Measurements from ENCODE around the gene STUB1. TPM values are rescaled to one million over a fixed set of nuclear protein-coding genes. Genes with fewer than 3 reads are reported as not detected.

STUB1 gene
- total RNA-seq, 6 experiments from 2014 or later = 128 to 161 (median 141) TPM

GRCh38 chr16:705431-706188 lies 25.4 kb downstream of the STUB1 start, which contains the start of gene FBXL16:
Gene FBXL16 (minus strand): TSS chr16:705801. CDS start chr16:697405, 8,396 bp downstream.
- H3K4me3 Mint-ChIP-seq = no peak within 1 kb of the TSS
- H3K36me3 Mint-ChIP-seq (ENCODE audit: low read depth) = no peaks in the 10 kb centered on the region
- TF ChIP-seq CTCF (IDR thresholded peaks at IDR 0.05) = no peak
- H3K4me1 Mint-ChIP-seq (ENCODE audit: low read depth) = peaks cover 5% of the 10 kb centered on the region; the same call in 1 of the 2 replicates
- H3K9me3 Mint-ChIP-seq = no peaks in the 10 kb centered on the region
- H3K27ac Mint-ChIP-seq = no peak within 1 kb of the TSS
- H3K27me3 Mint-ChIP-seq (ENCODE audit: insufficient read depth) = peaks cover 38% of the 10 kb centered on the region
- no peak for DNase-seq

DNA sequence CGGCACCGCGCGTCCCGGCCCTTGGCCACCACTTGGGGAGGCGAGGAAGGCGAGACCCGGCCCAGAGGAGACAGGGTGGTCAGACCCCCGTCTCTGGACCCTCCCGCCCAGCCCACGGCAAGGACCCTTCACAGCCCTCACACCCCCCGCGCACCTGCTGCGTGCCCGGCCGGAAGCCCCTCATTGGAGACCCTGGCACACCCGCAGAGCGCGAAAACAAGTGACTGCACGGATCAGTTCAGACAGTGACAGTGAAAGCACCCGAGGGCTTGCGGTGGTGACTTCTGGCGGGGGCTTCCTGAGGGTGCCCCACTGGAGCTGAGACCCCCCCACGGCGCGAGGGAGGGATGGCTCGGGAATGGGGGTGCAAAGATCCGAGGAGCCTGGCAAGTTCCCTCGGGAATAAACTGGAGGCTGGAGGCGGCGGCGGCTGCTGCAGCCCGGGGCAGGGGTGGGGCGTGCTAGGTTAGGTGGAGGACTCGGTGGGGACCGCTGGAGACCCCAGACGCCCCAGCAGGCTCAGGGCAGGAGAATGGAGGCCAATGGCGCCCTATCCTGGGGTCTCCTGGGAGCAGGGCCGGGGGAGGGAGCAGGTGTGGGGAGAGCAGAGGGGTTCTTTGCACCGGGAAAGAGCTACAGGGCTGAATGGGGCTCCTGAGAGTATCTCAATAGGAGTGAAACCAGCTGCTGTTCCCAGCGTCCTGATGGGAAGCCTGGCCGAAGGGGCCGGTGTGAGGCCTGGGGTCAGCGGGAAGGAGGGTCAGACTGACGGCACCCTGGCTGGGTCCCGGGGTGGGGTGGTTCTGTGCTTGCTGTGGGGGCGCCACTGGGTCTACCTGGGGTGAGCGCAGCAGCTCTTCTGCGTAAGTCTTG lies 26.2 kb downstream of the STUB1 start:
- Mint-ChIP-seq H3K36me3 (ENCODE audit: low read depth) (no peaks in the 10 kb centered on the region), H3K4me3 (no peak overlapping the region), H3K4me1 (ENCODE audit: low read depth) (peaks cover 5% of the 10 kb centered on the region; the same call in 1 of the 2 replicates), H3K27ac (no peak overlapping the region), H3K9me3 (no peaks in the 10 kb centered on the region), H3K27me3 (ENCODE audit: insufficient read depth) (peaks cover 37% of the 10 kb centered on the region)
- 0 out of 2 replicates have a peak, but pooled peaks have one; percentile 7 for TF ChIP-seq CTCF (IDR thresholded peaks at IDR 0.05)
- DNase-seq = no peak

DNA sequence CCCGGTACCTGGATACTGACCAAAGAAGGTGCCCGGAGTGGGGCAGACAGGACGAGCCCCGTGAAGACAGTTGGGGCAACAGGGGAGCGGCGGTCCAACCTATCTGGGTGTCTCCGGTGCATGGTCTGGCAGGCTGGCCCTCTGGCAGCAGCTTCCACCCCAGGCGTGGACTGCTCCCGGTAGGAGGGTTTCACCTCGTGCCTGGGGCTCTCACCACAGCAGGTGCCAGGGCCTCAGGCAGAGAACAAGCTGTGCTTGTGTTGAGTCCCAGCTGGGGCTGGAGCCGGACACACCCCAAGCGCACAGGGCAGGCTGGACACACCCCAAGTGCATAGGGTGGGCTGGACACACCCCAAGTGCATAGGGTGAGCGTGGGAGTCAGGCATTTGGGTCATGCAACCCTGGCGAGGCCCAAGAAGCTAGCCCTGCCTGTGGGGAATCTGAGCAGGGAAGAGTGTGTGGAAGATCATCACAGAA lies 26.9 kb downstream of the STUB1 start:
- Mint-ChIP-seq H3K4me3 (no peak overlapping the region), H3K27ac (no peak overlapping the region), H3K9me3 (no peaks in the 10 kb centered on the region), H3K4me1 (ENCODE audit: low read depth) (peaks cover 5% of the 10 kb centered on the region; the same call in 1 of the 2 replicates), H3K27me3 (ENCODE audit: insufficient read depth) (peaks cover 36% of the 10 kb centered on the region), H3K36me3 (ENCODE audit: low read depth) (no peaks in the 10 kb centered on the region)
- no peak for TF ChIP-seq CTCF (IDR thresholded peaks at IDR 0.05)
- DNase-seq = no peak

DNA sequence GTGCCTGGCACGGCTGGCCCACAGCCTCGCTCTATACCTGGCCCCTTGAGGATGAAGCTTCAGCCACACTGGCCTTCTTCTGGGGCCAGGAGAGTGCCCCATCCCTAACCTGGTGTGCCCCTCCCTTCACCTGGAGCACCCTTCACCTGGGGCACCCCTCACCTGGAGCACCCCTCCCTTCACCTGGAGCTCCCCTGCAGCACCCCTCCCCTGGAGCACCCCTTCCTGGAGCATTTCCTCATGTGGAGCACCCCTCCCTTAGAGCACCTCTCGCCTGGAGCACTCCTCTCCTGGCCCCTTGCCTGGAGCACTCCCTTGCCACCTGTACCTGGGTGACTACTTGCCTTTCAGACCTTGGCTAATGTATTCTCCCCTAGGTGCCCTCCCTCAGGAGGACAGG lies 27.8 kb downstream of the STUB1 start:
- no peak for TF ChIP-seq CTCF (IDR thresholded peaks at IDR 0.05)
- Mint-ChIP-seq H3K27ac (no peak overlapping the region), H3K36me3 (ENCODE audit: low read depth) (no peaks in the 10 kb centered on the region), H3K9me3 (no peaks in the 10 kb centered on the region), H3K4me3 (no peak overlapping the region), H3K27me3 (ENCODE audit: insufficient read depth) (peaks cover 29% of the 10 kb centered on the region), H3K4me1 (ENCODE audit: low read depth) (peaks cover 13% of the 10 kb centered on the region)
- no peak for DNase-seq

DNA sequence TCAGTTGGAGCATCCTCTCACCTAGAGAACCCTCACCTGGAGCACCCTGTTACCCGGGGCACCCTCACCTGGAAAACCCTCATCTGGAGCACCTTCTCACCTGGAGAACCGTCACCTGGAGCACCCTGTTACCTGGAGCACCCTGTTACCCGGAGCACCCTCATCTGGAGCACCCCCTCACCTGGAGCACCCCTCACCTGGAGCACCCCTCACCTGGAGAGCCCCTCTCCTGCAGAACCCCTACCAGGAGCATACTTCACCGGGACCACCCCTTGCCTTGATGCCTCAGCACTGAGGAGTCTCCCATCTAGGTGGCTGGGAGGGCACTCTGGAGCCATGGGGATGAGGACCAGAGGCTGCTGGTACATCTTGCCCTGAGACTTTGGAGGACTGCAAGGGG lies 28.7 kb downstream of the STUB1 start:
- peaks cover 21% of the 10 kb centered on the region for H3K27me3 Mint-ChIP-seq (ENCODE audit: insufficient read depth)
- H3K27ac Mint-ChIP-seq = no peak overlapping the region
- no peak for TF ChIP-seq CTCF (IDR thresholded peaks at IDR 0.05)
- no peak overlapping the region for H3K4me3 Mint-ChIP-seq
- peaks cover 17% of the 10 kb centered on the region for H3K4me1 Mint-ChIP-seq (ENCODE audit: low read depth)
- no peak for DNase-seq
- H3K36me3 Mint-ChIP-seq (ENCODE audit: low read depth) = no peaks in the 10 kb centered on the region
- H3K9me3 Mint-ChIP-seq = no peaks in the 10 kb centered on the region

Data from HFFc6 (cell line).